ENCODE results near the gene PSMA7.

The PSMA7 gene

DNA sequence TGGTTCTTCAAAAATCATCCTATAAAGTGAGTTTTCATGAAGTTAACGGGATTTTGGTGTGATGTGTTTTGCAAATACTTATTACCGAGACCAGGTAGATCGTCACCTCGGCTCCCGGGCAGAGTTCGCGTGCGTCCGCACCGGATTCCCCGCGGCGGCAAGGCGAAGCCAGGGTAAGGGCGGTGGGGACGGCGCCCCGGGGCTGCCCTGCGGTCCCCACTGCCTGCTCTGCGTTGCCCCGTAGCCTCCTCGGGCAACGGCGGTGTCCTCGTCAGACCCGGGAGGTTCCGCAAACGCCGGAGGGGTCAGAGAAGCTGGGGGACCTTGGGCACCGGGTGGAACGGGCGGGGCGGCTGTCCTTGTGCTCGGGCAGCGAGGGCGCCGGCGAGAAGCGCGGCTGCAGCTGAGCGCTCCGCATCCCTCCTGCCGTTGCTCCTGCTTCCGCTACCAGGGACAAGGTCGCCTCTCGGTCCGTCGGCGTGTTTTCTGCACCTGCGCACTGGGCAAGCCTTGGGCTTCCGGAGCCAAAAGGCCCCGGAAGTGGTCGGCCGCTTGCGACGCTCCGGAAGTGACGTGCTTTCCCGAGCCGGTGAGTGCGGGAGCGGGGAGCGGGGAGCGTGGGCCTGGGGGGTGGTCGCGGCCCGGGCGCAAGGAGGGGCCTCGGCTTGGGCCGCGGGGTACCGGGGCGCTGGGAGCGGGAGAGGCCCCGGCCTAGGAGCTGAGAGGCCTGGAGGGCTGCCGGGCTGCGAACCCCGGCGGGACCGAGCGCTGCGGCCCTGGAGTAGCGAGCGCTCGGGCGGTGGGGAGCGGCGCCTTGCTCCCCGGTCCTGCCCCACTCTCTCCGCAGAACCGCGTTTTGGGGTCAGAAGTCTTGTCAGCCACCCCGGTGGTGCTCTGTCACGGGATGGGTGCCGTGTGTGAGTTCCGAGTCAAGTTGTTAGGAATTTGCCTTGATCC, 39.6 kb upstream of the PSMA7 start, which contains the start of gene MTG2:
Gene MTG2, plus strand, starts transcription at position 560 of the 957 bp plus-strand sequence. CDS start 10,393 bp downstream, outside the sequence.
- TF ChIP-seq SPI1 (IDR thresholded peaks at IDR 0.05; ENCODE audit: low read depth, low read length) (peak; percentile 18), POLR2A (IDR thresholded peaks at IDR 0.05; ENCODE audit: low read depth, low read length) (peak; percentile 97), TAF1 (IDR thresholded peaks at IDR 0.05; ENCODE audit: low read depth, low read length) (peak; percentile 88), POU2F2 (IDR thresholded peaks at IDR 0.05; ENCODE audit: low read depth, low read length) (peak; percentile 67; the same call in 1 of the 2 replicates), PAX5 (IDR thresholded peaks at IDR 0.05; ENCODE audit: insufficient read depth, low read length, severe bottlenecking) (no peak), POLR2AphosphoS5 (IDR thresholded peaks at IDR 0.05; ENCODE audit: low read depth, low read length) (peak; percentile 98)
- DNase-seq (ENCODE audit: insufficient read length, low spot score) (peak; percentile 100), FAIRE-seq (peak; percentile 95)

DNA sequence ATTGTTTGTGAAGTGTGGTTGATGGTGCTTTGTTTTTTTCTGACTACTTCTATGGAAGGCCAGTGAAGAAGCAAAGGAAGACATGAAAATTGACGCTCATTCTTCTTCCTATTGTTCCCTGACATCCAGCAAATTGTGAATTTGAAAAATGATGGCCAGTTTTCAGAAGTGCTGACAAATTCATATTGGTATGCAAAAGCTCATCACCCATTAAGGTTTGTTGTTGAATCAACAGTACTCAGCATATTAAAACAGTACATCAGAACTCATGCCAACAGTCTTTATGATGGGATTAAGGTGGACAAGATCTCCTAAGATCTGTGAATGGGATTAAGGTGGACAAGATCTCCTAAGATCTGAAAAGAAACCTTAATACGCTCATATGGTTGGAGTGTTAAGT, 38.6 kb upstream of the PSMA7 start:
- DNase-seq (ENCODE audit: insufficient read length, low spot score) (no peak), FAIRE-seq (no peak)
- TF ChIP-seq POU2F2 (IDR thresholded peaks at IDR 0.05; ENCODE audit: low read depth, low read length) (no peak), TAF1 (IDR thresholded peaks at IDR 0.05; ENCODE audit: low read depth, low read length) (no peak), PAX5 (IDR thresholded peaks at IDR 0.05; ENCODE audit: insufficient read depth, low read length, severe bottlenecking) (no peak), POLR2A (IDR thresholded peaks at IDR 0.05; ENCODE audit: low read depth, low read length) (no peak), POLR2AphosphoS5 (IDR thresholded peaks at IDR 0.05; ENCODE audit: low read depth, low read length) (no peak), SPI1 (IDR thresholded peaks at IDR 0.05; ENCODE audit: low read depth, low read length) (no peak)

DNA sequence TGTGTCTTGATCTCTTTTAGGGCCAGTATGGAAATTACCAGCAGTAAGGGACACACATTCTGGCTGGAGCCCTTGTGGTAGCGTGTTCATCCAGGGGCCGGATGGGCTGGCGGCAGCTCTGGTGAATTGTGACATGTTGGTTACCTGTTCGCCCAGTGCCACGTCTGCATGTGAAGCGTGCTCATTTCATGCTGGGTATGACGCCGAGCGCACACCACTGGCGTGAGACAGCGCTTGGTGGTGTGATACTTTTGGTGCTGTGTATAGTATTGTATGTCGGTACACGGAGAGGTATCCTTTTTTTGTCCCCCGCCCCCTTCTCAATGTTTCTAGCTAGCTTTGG, 35.9 kb upstream of the PSMA7 start:
- FAIRE-seq (no peak), DNase-seq (ENCODE audit: insufficient read length, low spot score) (no peak)
- TF ChIP-seq POU2F2 (IDR thresholded peaks at IDR 0.05; ENCODE audit: low read depth, low read length) = no peak
- TF ChIP-seq POLR2A (IDR thresholded peaks at IDR 0.05; ENCODE audit: low read depth, low read length) = no peak
- no peak for TF ChIP-seq POLR2AphosphoS5 (IDR thresholded peaks at IDR 0.05; ENCODE audit: low read depth, low read length)
- no peak for TF ChIP-seq TAF1 (IDR thresholded peaks at IDR 0.05; ENCODE audit: low read depth, low read length)
- no peak for TF ChIP-seq SPI1 (IDR thresholded peaks at IDR 0.05; ENCODE audit: low read depth, low read length)
- no peak for TF ChIP-seq PAX5 (IDR thresholded peaks at IDR 0.05; ENCODE audit: insufficient read depth, low read length, severe bottlenecking)

DNA sequence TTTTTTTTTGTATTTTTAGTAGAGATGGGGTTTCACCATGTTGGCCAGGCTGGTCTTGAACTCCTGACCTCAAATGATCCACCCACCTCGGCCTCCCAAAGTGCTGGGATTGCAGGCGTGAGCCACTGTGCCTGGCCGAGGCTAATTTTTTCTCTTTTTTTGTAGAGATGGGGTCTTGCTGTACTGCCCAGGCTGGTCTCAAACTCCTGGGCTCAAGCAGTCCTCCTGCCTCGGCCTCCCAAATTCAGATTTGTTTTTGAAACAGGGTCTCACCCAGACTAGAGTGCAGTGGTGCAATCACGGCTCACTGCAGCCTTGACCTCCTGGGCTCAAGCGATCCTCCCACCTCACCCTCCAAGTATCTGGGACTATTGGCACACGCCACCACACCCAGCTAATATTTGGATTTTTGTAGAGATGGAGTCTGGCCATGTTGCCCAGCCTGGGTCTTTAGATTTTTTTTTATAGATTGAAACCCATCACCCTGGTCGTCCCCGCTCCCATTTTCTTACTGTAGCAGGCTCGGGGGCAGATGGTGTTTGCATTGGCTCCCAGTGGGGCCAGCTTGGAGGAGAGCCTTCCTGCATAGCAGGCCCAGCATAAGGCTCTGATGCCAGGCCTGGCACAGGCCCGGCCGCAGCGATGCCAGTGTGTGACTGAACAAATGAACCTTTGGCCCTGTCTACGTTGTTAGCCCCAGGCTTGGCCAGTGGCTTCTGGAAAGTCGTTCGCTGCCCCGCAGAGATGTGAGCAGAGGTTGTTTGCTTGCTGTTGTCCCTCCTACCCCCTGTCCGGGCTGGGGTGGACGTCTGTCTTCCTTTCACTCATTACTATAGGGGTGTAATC, 35.3 kb upstream of the PSMA7 start:
- DNase-seq (ENCODE audit: insufficient read length, low spot score) = no peak
- FAIRE-seq = no peak
- TF ChIP-seq POLR2A (IDR thresholded peaks at IDR 0.05; ENCODE audit: low read depth, low read length) (no peak), POU2F2 (IDR thresholded peaks at IDR 0.05; ENCODE audit: low read depth, low read length) (no peak), TAF1 (IDR thresholded peaks at IDR 0.05; ENCODE audit: low read depth, low read length) (no peak), POLR2AphosphoS5 (IDR thresholded peaks at IDR 0.05; ENCODE audit: low read depth, low read length) (no peak), PAX5 (IDR thresholded peaks at IDR 0.05; ENCODE audit: insufficient read depth, low read length, severe bottlenecking) (no peak), SPI1 (IDR thresholded peaks at IDR 0.05; ENCODE audit: low read depth, low read length) (no peak)

DNA sequence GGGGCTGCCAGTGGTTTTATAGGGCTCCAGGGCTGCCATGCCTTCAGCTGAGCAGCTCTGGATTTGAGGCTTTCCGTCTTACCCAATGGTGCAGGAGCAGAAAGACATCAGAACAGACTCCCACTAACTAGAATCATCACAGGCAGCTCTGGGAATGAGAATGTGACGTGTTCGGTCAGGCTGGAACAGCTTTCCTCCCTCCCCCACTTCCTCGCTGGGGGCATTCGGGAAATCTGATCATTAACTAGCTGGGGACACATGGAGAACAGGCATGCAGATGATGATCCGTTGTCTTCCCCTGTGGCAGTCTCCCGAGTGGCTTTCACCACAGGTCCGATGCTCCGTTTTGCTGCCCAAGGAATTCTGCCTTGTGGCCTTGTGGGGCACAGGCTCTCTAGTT, 34.1 kb upstream of the PSMA7 start:
- DNase-seq (ENCODE audit: insufficient read length, low spot score) = no peak
- no peak for TF ChIP-seq POLR2A (IDR thresholded peaks at IDR 0.05; ENCODE audit: low read depth, low read length)
- TF ChIP-seq PAX5 (IDR thresholded peaks at IDR 0.05; ENCODE audit: insufficient read depth, low read length, severe bottlenecking) = no peak
- TF ChIP-seq POLR2AphosphoS5 (IDR thresholded peaks at IDR 0.05; ENCODE audit: low read depth, low read length) = no peak
- TF ChIP-seq SPI1 (IDR thresholded peaks at IDR 0.05; ENCODE audit: low read depth, low read length) = no peak
- no peak for TF ChIP-seq POU2F2 (IDR thresholded peaks at IDR 0.05; ENCODE audit: low read depth, low read length)
- TF ChIP-seq TAF1 (IDR thresholded peaks at IDR 0.05; ENCODE audit: low read depth, low read length) = no peak
- FAIRE-seq = no peak

DNA sequence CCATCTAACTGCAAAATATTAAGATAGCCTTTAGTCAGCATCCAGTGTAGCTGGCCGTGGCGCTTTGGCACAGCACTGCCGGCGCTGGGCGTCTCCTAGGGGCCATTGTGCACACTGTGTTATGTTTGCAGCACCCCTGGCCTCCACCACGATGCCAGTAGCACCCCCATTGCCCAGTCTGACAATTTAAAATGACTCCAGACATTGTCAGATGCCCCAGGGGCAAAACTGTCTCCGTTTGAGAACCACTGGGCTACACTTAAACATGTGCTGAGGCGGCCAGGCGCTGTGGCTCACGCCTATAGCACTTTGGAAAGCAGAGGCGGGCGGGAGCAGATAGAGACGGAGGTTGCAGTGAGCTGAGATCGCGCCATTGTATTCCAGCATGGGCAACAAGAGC, 33.7 kb upstream of the PSMA7 start:
- TF ChIP-seq POLR2AphosphoS5 (IDR thresholded peaks at IDR 0.05; ENCODE audit: low read depth, low read length) (no peak), PAX5 (IDR thresholded peaks at IDR 0.05; ENCODE audit: insufficient read depth, low read length, severe bottlenecking) (no peak), SPI1 (IDR thresholded peaks at IDR 0.05; ENCODE audit: low read depth, low read length) (no peak), TAF1 (IDR thresholded peaks at IDR 0.05; ENCODE audit: low read depth, low read length) (no peak), POLR2A (IDR thresholded peaks at IDR 0.05; ENCODE audit: low read depth, low read length) (no peak), POU2F2 (IDR thresholded peaks at IDR 0.05; ENCODE audit: low read depth, low read length) (no peak)
- DNase-seq (ENCODE audit: insufficient read length, low spot score) (no peak), FAIRE-seq (no peak)

DNA sequence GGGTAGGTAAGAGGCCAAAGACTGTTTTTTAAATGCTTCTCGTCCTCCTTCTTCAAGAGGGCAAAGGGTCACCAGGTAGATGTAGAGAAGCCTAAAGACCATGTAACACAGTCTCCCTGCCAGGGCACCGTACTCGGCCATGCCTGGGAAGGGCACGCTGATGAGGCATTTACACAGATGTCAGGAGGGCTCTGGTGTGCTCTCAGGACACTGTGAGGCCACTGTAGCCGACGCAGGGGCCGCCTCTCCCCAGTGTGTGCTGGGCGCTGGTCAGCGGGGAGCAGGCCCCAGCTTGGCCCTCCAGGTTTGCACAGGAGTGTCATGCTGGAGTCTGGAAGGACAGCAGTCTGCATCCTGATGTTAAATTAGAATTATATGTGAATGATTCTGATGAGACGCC, 32.5 kb upstream of the PSMA7 start:
- no peak for FAIRE-seq
- no peak for TF ChIP-seq SPI1 (IDR thresholded peaks at IDR 0.05; ENCODE audit: low read depth, low read length)
- DNase-seq (ENCODE audit: insufficient read length, low spot score) = no peak

DNA sequence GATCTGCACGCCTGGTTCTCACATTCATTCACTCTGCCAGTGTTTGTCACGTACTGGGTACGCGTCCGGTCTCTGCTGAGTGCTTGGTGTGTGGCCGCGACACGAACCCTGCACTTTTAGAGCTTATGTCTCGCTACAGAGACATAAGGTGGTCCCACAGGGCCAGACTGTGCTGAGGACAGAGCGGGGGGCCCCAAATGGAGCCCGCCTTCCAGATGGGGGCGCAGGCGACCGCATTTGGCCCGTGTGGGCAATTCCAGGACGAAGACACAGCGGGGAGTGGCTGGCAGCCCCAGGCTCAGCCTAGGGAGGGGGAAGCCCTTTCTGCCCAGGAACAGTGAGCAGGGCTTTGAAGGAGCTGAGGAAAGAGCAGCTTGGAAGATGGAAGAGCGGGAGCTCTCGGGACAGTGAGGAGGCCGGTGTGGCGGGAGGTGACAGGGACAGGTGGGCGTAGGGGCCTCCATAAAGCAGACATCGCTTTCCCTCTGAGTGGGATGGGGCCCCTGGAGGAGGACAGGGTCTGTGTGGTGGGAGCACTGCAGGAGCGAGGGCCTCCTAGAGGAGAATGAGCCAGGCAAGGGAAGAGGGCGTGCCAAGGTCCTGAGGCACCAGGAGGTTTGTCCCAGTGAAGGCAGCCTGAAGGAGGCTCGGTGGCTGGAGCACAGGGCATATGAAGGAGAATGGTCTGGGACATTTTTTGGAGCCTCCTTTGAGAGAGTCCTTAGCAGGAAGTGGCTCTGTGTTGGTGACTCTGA, 31.9 kb upstream of the PSMA7 start:
- no peak for TF ChIP-seq POLR2A (IDR thresholded peaks at IDR 0.05; ENCODE audit: low read depth, low read length)
- no peak for TF ChIP-seq SPI1 (IDR thresholded peaks at IDR 0.05; ENCODE audit: low read depth, low read length)
- no peak for TF ChIP-seq TAF1 (IDR thresholded peaks at IDR 0.05; ENCODE audit: low read depth, low read length)
- TF ChIP-seq POU2F2 (IDR thresholded peaks at IDR 0.05; ENCODE audit: low read depth, low read length) = no peak
- TF ChIP-seq POLR2AphosphoS5 (IDR thresholded peaks at IDR 0.05; ENCODE audit: low read depth, low read length) = no peak
- no peak for TF ChIP-seq PAX5 (IDR thresholded peaks at IDR 0.05; ENCODE audit: insufficient read depth, low read length, severe bottlenecking)
- DNase-seq (ENCODE audit: insufficient read length, low spot score) = no peak
- no peak for FAIRE-seq
